ENCODE measurements around the gene GNA15.
"Not testable (repeated sequence)": the region's sequence is repeated elsewhere in the genome, so short reads cannot be mapped to it uniquely, and the experiment has no call there.

The GNA15 gene

GRCh38 chr19:3152419-3152780 lies 16.6 kb downstream of the GNA15 start:
- no peaks in the 10 kb centered on the region for H4K20me1 ChIP-seq (ENCODE audit: control insufficient read depth, insufficient read depth, low read depth, low read length)
- H3K9me3 ChIP-seq (ENCODE audit: control insufficient read depth, insufficient read depth, low read length), result no peaks in the 10 kb centered on the region; the same call in 1 of the 2 replicates
- no peaks in the 10 kb centered on the region for H3K79me2 ChIP-seq (ENCODE audit: control insufficient read depth, low read length)
- H3K4me3 ChIP-seq (ENCODE audit: low read length), result no peak overlapping the region
- peaks cover 16% of the 10 kb centered on the region for H3K4me1 ChIP-seq (ENCODE audit: control insufficient read depth, low read length)
- no peak overlapping the region for H3K27ac ChIP-seq (ENCODE audit: low read depth, low read length)
- H3K4me2 ChIP-seq (ENCODE audit: low read length), result no peak overlapping the region
- peaks cover 3% of the 10 kb centered on the region; the same call in 1 of the 2 replicates for H3K27me3 ChIP-seq (ENCODE audit: control insufficient read depth, low read length)
- no peaks in the 10 kb centered on the region for H3K36me3 ChIP-seq (ENCODE audit: control insufficient read depth, low read length)
- no peaks in the 10 kb centered on the region for H3K9me2 ChIP-seq (replicated peaks; ENCODE audit: control insufficient read depth, low read length)
- H3F3A ChIP-seq (ENCODE audit: control insufficient read depth, insufficient read depth), result no peaks in the 10 kb centered on the region
- TF ChIP-seq EZH2phosphoT487 (IDR thresholded peaks at IDR 0.05; ENCODE audit: borderline replicate concordance, low read length) (no peak), CTCF (IDR thresholded peaks at IDR 0.05; ENCODE audit: low read depth, low read length, poor library complexity, severe bottlenecking) (no peak)

- Histone ChIP-seq H4K20me1 (ENCODE audit: control insufficient read depth, insufficient read depth, low read depth, low read length) (no peaks in the 10 kb centered on the region), H3K9me3 (ENCODE audit: control insufficient read depth, insufficient read depth, low read length) (no peaks in the 10 kb centered on the region; the same call in 1 of the 2 replicates), H3K27ac (ENCODE audit: low read depth, low read length) (no peak overlapping the region), H3K4me2 (ENCODE audit: low read length) (no peak overlapping the region), H3K36me3 (ENCODE audit: control insufficient read depth, low read length) (no peaks in the 10 kb centered on the region), H3K4me3 (ENCODE audit: low read length) (no peak overlapping the region), H3K4me1 (ENCODE audit: control insufficient read depth, low read length) (peaks cover 16% of the 10 kb centered on the region), H3K79me2 (ENCODE audit: control insufficient read depth, low read length) (no peaks in the 10 kb centered on the region), H3F3A (ENCODE audit: control insufficient read depth, insufficient read depth) (0 out of 2 replicates have a peak, but pooled peaks cover 2% of the 10 kb centered on the region), H3K9me2 (replicated peaks; ENCODE audit: control insufficient read depth, low read length) (no peaks in the 10 kb centered on the region), H3K27me3 (ENCODE audit: control insufficient read depth, low read length) (peaks cover 6% of the 10 kb centered on the region; the same call in 1 of the 2 replicates)
- no peak for TF ChIP-seq CTCF (IDR thresholded peaks at IDR 0.05; ENCODE audit: low read depth, low read length, poor library complexity, severe bottlenecking)
- TF ChIP-seq EZH2phosphoT487 (IDR thresholded peaks at IDR 0.05; ENCODE audit: borderline replicate concordance, low read length), result no peak
These were observed 17.7 kb downstream of the GNA15 start for GRCh38 chr19:3153286-3154230.

- H3K36me3 ChIP-seq (ENCODE audit: control insufficient read depth, low read length); H3F3A ChIP-seq (ENCODE audit: control insufficient read depth, insufficient read depth); H3K9me3 ChIP-seq (ENCODE audit: control insufficient read depth, insufficient read depth, low read length); H4K20me1 ChIP-seq (ENCODE audit: control insufficient read depth, insufficient read depth, low read depth, low read length); H3K9me2 ChIP-seq (replicated peaks; ENCODE audit: control insufficient read depth, low read length); H3K79me2 ChIP-seq (ENCODE audit: control insufficient read depth, low read length); H3K27me3 ChIP-seq (ENCODE audit: control insufficient read depth, low read length); H3K27ac ChIP-seq (ENCODE audit: low read depth, low read length): not testable (repeated sequence)
- Histone ChIP-seq H3K4me3 (ENCODE audit: low read length) (peak overlapping the region; percentile 54), H3K4me2 (ENCODE audit: low read length) (peak overlapping the region; percentile 62), H3K4me1 (ENCODE audit: control insufficient read depth, low read length) (peaks cover 16% of the 10 kb centered on the region)
These were observed 18.6 kb downstream of the GNA15 start for GRCh38 chr19:3154447-3154846.
